ENCODE results near the gene FOSL2.

FOSL2 gene

DNA sequence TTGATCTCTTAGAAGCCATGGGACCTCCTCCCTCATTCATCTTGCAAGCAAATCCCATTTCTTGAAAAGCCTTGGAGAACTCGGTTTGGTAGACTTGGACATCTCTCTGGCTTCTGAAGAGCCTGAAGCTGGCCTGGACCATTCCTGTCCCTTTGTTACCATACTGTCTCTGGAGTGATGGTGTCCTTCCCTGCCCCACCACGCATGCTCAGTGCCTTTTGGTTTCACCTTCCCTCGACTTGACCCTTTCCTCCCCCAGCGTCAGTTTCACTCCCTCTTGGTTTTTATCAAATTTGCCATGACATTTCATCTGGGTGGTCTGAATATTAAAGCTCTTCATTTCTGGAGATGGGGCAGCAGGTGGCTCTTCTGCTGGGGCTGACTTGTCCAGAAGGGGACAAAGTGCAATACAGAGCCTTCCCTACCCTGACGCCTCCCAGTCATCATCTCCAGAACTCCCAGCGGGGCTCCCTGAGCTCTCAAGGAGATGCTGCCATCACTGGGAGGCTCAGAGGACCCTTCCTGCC lies 20.0 kb downstream of the FOSL2 start:
- DNase-seq (ENCODE audit: low spot score) = no peak

DNA sequence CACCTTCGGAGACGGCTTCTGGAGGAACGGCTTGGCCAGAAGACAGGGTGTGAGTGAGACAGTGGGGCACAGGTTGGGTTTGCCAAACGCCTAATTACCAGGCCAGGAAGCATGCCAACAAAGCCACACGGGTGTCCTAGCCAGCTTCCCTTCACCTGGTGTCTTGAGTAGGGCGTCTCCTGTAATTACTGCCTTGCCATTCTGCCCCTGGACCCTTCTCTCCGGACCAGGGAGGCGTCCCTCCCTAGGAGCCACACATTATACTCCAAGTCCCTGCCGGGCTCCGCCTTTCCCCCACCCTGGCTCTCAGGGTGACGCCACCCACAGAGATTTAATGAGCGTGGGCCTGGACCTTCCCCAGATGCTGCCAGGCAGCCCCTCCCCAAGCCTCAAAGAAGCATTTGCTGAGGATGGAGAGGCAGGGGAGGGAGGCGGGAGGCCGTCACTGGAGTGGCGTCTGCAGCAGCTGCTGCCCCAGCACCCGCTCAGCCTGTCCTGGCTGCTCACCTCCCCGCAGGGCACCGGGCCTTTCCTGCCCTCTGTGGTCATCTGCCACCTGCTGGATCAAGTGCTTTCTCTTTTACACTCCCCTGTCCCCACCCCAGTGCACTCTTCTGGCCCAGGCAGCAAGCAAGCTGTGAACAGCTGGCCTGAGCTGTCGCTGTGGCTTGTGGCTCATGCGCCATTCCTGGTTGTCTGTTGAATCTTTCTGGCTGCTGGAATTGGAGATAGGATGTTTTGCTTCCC lies 20.7 kb downstream of the FOSL2 start:
- no peak for DNase-seq (ENCODE audit: low spot score)

- no peak for DNase-seq (ENCODE audit: low spot score)
These were observed 21.2 kb downstream of the FOSL2 start for GRCh38 chr2:28413899-28414295.

DNA sequence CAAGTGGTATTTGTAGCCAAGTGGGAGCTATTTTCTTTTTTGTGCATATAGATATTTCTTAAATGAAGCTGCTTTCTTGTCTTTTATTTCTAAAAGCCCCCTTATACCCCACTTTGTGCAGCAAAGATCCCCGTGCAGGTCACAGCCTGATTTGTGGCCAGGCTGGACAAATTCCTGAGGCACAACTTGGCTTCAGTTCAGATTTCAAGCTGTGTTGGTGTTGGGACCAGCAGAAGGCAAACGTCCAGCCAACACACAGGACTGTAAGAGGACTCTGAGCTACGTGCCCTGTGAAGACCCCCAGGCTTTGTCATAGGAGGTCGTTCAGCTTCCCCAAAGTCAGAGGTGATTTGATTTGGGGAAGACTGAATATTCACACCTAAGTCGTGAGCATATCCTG lies 21.9 kb downstream of the FOSL2 start:
- DNase-seq (ENCODE audit: low spot score) = no peak

- no peak for DNase-seq (ENCODE audit: low spot score)
These were observed 22.4 kb downstream of the FOSL2 start for GRCh38 chr2:28415010-28415409.

DNA sequence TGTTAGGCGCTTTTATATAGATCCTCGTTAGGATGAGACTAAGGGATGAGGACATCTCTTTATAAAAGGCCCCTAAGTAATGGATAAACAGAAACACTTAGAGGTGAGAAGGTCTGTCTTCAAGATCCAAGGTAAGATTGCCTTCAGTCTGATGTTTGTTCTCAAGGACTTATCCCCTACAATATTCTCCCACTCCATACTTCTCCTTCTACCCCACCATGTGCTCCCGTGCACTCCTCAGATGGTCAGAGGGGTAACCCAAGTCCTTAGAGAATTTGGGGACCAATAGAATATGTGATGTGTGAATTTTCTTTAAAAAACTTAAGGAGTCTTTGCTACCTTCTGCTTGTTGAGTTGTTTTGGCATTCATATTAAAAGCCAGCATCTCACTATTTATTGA lies 23.1 kb downstream of the FOSL2 start:
- no peak for DNase-seq (ENCODE audit: low spot score)

DNA sequence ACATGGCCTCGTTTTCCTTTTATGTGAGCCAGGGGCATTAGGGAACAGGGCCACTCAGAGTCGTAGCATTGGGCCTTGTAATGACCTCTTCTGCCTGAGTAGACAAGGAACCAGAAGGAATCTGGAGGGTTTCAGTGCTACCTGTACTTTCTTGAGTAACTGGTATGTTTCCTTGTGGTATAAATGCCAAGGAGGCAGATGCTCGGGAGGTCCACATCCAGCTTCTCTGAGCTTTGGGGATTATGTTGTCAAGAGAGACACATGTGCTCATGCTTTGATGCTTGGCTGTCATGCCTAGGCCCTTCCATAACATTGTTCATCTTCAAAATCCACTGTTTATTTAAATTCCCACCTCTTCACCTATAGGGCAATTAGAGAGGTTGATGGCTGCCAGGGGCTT lies 26.3 kb downstream of the FOSL2 start:
- no peak for DNase-seq (ENCODE audit: low spot score)

DNA sequence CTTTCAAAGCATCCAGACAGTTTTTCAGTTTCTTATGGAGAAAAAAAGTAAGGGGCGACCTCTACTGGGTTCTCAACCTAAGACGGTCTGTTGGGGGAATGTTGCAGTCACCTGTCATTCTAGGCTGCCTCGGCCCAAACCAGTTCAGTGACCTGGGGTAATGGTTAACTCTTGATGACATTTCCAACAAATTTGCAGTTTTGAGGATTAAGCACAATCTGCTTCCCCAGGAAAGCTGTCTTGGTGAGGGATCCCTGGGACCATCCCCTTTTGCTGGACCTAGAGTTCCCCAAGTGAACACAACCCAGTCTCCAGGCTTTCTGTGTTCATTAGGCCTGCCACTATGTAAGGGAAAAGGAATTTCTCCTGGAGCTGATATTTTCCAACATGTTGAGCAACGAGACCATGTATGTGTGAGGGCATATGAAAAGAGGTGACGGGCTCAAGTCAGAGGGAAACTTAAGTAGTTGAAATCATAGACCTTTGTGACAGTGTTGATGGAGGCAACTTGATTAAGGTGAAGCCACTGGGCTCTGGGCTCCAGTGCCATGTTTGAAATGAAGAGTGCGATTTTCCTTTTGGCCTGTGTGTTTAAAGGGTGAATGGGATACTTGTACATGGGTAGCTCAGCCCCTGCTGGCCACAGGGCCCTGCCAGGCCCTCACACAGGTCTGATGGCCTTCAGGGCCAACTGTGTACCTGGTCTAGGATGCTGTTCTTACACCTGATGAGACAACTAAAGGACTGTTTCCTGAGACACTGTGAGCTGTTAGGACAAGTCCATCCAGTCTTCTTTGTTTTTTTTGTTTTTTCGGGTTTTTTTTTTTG lies 27.0 kb downstream of the FOSL2 start:
- no peak for DNase-seq (ENCODE audit: low spot score)

GRCh38 chr2:28420722-28421121 lies 28.1 kb downstream of the FOSL2 start:
- no peak for DNase-seq (ENCODE audit: low spot score)

DNA sequence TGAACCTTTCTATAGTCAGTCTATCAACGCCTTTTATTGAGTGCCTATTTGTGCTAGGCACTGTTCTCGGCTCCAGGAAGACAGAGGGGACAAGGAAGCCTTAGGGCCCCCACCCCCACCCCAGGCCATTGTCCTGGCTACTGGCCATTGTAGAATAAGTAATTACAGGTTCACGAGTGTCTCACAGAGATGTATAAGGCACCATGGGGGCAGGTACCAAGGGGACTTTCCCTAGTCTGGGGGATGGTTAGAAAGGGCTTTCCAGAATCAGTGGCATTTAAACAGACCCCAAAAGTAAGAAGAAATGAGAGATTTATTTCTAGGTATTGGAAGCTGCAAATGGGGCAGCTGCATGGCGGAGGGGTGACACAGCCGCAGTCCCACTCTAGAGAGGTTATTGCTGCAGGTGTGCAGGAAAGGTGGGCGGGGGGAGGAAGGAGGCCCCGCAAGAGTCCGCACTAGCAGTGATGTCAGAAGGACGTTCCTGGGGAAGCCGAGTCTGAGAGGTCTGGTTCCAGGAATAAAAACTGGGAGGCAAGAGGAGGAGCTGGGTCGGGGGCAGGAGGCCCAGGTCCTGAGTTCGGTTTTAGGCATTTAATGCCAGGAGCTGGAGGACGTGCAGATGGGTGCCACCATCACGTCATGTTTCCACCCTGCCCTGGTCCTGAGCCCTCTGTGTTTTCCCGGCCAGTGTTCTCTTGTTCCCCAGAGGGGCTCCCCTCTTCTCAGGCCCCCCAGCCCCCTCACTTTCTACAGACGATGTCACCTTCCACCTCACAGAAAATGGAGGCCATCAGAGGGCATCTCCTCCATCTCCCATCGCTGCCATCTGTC lies 30.5 kb downstream of the FOSL2 start:
- no peak for DNase-seq (ENCODE audit: low spot score)

GRCh38 chr2:28423856-28424605 lies 31.4 kb downstream of the FOSL2 start:
- no peak for DNase-seq (ENCODE audit: low spot score)

- DNase-seq (ENCODE audit: low spot score) = no peak
These were observed 32.3 kb downstream of the FOSL2 start for GRCh38 chr2:28424799-28425463.

- no peak for DNase-seq (ENCODE audit: low spot score)
These were observed 32.8 kb downstream of the FOSL2 start for GRCh38 chr2:28425464-28425835.

DNA sequence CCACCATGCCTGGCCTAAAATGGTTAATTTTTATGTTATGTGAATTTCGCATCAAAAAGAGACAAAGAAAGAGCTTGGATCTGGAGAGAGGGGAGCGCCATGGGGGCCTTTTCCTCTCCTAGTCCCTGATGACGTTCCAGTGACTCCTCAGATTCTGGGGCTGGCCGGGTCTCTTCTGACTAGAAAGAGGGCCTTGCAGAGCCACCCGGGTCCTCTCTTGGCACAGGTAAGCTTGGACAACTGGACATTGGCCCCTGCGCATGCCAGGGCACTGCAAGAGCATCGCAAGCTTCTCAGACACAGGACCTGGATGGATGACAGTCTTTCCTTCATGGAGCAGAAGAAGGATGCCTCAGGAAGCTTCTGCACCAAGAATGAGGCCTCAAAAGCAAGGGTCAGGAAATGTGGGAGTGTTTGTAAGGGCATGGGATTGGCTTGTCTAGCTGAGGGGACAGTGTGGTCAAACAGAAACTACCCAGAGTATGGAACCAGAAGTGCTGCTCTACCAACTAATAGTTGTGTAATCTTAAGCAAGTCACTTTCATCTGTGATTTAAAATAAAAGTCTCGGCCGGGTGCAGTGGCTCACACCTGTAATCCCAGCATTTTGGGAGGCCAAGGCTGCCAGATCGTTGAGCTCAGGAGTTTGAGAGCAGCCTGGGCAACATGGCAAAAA lies 35.2 kb downstream of the FOSL2 start:
- no peak for DNase-seq (ENCODE audit: low spot score)

- no peak for DNase-seq (ENCODE audit: low spot score)
These were observed 35.8 kb downstream of the FOSL2 start for GRCh38 chr2:28428486-28428885.

DNA sequence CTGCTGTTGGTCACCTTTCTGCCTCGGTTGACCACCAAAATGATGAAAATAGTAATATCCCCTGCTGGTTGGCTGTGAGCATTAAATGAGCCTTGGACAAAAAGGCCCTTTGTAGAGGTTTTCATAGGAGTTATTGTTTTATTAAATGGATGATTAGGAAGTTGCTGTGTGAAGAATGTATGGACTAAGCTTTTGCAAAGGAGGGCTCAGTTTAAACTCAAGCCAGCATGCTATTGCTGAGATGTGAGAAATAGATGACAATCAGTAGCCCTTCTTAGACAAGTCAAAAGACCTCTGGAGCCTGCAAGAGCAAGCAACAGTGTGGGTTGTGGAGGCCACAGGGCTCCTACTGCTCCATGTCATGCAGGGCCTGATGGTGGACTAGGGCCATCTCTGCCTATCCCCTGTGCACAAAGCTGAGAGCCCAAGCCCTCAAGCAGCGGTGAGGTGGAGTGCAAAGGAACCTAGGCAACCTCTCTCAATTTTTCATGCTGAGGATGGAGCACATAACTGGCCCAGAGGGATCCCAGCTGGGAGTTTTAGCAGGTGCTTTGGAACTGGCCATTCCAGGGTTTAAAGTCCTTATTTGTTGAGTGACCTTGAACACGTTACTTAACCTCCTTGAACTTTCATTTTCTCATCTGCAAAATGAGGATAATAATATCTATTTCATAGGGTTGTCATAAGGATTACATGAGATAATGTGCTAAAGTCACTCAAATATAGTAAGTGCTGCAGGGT lies 37.1 kb downstream of the FOSL2 start:
- no peak for DNase-seq (ENCODE audit: low spot score)

GRCh38 chr2:28430377-28430765 lies 37.7 kb downstream of the FOSL2 start:
- DNase-seq (ENCODE audit: low spot score) = no peak

- DNase-seq (ENCODE audit: low spot score) = no peak
These were observed 38.2 kb downstream of the FOSL2 start for GRCh38 chr2:28430788-28431418.

- no peak for DNase-seq (ENCODE audit: low spot score)
These were observed 39.1 kb downstream of the FOSL2 start for GRCh38 chr2:28431741-28432140.
